Measurements from ENCODE around the gene YIPF1.

GRCh38 chr1:53899708-53900107 is 10.1 kb upstream of the YIPF1 start:
- TF ChIP-seq POLR2A (IDR thresholded peaks at IDR 0.05) (no peak), CTCF (IDR thresholded peaks at IDR 0.05) (no peak)
